HG03108 (cell line): ENCODE results near the gene FAM221A.
A peak's percentile ranks its signal among the peaks of the same experiment; 100 is the strongest.
"Not testable (repeated sequence)": the region's sequence is repeated elsewhere in the genome, so short reads cannot be mapped to it uniquely, and the experiment has no call there.

ENCODE experiments used
- ATAC-seq: cut with Tn5 transposase; IDR thresholded peaks from one replicate; pipeline ENCODE4 v1.9.1; 2021; ENCODE audit warnings: moderate library complexity; ENCODE audit not compliant: unreplicated experiment

The FAM221A gene, protein sequence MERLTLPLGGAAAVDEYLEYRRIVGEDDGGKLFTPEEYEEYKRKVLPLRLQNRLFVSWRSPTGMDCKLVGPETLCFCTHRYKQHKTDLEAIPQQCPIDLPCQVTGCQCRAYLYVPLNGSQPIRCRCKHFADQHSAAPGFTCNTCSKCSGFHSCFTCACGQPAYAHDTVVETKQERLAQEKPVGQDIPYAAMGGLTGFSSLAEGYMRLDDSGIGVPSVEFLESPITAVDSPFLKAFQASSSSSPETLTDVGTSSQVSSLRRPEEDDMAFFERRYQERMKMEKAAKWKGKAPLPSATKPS

DNA sequence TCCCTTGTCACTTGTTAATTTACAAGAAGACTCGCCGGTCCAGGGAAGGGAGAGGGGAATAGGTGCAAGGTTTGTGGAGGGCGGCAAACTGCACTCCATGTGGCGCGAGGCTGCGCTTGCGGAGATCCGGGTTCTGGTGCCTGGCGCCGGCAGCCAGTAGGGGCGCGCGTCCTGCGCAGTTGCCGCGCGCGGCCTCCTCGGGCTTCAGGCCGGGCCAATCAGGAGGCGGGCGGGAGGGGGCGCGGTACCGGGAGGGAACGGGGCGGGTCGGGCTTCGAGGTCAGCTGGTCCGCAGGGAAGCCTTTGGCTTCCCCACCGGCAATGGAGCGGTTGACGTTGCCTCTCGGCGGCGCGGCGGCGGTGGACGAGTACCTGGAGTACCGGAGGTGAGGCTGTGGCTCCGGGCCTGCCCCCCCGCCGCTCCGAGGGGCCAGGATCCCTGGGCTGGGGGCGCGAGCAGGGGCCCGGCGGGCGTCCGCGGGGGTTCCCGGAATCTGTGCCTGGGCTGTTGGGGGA is at the start of gene FAM221A:
Gene FAM221A, plus strand, starts transcription at position 302 of the 516 bp plus-strand sequence. Its CDS starts 20 bp downstream, at position 322.
- ATAC-seq, result peak; percentile 97

DNA sequence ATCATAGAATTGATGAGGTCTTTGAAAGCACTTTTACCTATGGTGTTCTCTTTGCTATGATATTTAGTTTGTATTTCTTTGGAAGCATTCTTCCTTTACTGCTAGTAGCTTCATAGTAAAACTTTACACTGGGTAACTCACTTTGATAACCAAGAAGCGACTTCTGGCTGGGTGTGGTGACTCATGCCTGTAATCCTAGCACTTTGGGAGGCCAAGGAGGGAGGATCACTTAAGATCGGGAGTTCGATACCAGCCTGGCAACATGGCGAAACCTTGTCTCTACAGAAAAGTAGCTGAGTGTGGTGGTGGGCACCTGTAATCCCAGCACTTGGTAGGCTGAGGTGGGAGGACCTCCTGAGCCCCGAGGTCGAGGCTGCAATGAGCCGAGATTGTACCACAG is 46.6 kb upstream of the FAM221A start:
- no peak for ATAC-seq

DNA sequence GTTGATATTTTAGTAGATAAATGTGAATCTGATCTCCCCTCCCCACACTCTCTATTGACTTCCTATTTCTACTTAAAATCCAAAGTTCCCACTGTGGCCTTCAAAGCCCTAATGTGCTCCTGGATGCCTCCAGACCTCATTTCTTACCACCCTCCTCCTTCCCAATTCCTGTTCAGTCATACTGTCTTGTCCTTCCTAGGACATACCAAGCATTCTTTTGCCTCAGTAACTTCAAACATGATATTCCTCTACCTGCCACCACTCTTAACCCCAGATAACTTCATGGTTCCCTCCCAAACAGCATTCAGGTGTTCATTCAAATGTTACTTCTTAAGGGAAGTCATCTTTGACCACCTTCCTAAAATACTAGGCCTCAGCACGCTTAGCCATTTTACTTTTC is 34.2 kb upstream of the FAM221A start:
- no peak for ATAC-seq

DNA sequence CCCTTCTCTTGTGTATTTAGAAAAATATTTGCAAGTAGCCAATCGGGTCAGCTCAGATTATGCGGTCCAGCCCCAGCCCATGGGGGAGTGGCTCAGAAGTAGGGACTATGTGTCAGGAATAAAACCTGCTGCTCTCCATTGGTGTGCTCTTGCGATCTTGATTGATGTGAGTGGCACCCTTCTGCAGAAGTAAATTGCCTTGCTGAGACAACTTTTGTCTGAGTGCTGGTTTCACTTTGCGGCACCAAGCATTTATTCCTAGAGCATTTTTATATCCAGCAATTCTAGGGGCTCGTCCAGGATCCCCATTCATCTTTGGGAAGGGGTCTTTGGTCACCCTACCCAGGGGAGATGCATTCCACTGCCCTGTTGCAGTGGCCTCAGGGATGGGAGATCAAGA is 26.1 kb upstream of the FAM221A start:
- ATAC-seq, result no peak

DNA sequence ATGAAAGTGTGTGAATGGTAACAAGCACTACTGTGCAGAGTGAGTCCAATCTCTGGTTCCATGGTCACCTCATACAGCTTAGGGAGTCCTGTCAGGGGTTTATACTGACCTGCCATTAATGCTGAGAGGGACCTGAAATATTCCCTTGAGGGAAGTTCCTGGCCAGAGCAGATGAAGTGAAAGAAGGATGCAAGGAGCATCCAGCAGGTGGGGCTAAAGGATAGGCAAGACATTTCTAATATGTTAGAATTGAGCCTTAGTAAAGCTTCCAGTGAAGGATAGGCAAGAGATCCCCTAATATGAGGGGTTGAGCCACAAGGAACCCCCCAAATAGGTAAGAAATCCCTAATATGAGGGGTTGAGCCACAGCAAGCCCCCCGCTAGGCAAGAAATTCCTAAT is 25.5 kb upstream of the FAM221A start:
- no peak for ATAC-seq

DNA sequence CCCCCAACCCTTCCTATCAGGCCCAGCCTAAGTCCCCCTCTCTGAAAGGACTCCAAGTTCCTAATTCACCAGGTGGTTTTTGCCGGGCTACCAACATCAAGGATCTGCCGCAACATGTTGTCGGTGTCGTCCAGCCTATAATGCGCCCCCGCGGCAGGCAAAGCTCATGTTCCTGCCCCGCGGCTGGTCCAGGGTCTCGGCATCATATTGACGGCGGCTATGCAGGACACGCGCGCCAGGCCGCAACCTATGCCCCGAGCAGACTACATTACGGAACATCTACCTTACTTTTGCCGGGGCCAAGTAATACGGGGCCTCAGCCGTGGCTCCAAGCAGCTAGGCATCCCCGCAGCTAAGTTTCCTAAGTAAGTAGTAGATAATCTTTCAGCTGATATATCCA is 24.6 kb upstream of the FAM221A start:
- ATAC-seq, result no peak

DNA sequence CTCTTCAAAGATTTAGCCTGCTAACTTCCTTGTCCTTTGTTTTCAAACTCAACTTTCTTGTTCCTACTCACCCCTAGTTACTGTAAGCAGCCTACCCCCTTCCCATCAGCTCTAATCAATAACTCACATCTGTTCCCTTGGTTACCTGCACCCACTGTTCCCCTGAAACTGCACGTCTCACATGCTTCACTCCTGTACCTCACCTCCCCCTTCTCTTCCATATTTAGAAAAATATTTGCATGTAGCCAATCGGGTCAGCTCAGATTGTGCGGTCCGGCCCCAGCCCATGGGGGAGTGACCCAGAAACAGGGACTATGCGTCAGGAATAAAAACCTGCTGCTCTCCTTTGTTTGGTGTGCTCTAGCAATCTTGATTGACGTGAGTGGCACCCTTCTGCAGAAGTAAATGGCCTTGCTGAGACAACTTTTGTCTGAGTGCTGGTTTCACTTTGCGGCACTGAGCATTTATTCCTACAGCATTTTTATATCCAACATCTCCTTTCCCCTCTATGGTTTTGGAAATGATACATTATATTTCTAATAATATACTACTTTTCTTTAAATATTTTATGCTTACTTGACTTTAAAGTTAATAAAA is 21.1 kb upstream of the FAM221A start:
- no peak for ATAC-seq

DNA sequence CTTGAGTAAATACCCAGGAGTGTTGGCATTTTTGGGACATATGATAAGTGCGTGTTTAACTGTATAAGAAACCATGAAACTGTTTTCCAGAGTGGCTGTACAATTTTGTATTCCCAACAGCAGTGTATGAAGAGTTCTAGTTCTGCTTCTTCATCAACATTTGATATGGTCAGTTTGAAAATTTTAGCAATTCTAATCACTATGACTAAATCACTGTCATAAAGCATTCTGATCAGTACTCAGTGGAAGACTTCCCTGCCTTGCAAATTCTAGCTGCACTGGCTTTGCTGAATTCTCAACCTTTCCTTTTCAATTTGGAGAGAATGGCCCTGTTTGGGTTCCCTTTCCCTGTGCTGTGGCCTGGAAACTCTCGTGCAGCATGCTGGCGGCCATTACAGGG is 18.6 kb upstream of the FAM221A start:
- no peak for ATAC-seq

DNA sequence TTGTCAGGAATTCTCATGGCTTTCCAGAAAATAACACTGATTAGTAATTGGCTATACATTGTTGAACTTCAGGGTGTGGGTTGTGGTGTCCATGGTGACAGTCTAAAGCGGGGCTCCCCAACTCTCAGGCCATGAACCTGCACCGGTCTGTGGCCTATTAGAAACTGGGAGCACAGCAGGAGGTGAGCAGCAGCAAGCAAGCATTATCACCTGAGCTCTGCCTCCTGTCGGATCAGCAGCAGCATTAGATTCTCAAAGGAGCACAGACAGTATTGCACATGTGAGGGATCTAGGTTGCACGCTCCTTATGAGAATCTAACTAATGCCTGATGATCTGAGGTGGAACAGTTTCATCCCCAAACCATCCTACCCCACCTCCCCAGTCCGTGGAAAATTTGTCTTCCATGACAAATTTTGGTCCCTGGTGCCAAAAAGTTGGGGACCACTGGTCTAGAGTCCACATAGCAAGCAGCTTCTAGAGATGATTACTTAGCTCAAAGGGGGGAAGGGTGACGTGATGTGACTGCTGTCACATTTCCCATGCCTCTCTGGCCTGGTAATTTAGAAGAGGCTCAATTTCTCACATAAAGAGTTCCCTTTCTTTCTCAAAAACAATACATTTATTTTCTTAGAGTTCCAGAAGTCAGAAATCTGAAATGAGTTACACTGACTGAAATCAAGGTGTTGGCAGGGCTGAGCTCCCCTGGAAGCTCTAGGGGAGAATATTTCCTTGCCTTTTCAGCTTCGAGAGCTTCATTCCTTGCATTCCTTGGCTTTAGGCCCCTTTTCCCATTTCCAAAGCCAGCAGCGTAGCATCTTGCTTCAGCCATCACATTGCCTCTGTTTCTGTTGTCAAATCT is 17.6 kb upstream of the FAM221A start:
- ATAC-seq, result no peak

DNA sequence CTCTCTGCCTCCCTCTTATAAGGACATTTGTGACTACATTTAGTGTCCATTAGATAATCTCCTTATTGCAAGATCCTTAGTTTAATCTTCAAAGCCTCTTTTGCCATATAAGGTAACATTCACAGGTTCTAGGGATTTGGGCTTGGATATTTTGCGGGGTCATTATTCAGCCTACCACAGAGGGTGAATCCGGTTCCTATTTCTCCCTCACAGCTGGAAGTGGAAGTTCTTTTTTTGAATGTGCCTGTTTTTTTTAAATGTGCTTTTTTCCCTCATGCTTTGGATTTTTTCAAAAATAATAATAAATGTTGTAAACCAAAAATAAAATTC is 17.1 kb upstream of the FAM221A start:
- no peak for ATAC-seq

DNA sequence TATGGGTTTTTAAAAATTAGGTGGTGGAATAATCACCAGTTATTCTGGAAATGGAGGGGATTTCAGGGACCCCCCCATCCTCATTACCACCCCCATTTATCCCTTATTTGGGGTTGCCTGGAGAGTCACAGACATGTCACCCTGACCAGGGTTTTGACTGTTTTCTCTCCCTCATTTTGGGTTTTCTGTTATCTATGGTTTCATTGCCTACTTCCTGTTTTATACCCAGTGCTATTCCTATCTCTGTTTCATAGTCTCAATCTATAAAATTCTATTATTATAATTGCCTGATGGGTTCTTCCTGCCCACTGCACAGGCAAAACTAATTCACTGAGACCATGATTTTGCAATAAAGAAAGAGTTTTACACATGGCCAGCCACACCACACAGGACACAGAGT is 15.9 kb upstream of the FAM221A start:
- no peak for ATAC-seq

DNA sequence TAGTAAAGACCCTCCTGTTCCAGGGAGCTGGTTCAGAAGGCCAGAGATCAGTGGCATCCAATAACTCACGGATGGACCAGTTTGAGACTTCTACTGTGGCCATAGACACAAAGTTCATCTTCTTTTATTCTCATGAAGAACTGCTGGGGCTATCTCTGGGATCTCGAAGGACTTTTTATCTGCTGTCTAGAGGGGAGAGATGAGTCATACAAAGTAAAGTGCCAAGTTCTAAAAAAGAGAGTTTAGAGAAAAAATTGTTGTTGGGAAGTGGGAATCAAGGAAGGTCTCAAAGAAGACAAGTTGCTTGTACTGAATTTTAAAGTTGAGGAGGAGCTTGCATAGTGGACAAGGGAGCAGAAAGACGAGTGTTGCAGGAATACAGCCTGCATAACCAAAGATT is 8.0 kb upstream of the FAM221A start:
- ATAC-seq, result no peak

DNA sequence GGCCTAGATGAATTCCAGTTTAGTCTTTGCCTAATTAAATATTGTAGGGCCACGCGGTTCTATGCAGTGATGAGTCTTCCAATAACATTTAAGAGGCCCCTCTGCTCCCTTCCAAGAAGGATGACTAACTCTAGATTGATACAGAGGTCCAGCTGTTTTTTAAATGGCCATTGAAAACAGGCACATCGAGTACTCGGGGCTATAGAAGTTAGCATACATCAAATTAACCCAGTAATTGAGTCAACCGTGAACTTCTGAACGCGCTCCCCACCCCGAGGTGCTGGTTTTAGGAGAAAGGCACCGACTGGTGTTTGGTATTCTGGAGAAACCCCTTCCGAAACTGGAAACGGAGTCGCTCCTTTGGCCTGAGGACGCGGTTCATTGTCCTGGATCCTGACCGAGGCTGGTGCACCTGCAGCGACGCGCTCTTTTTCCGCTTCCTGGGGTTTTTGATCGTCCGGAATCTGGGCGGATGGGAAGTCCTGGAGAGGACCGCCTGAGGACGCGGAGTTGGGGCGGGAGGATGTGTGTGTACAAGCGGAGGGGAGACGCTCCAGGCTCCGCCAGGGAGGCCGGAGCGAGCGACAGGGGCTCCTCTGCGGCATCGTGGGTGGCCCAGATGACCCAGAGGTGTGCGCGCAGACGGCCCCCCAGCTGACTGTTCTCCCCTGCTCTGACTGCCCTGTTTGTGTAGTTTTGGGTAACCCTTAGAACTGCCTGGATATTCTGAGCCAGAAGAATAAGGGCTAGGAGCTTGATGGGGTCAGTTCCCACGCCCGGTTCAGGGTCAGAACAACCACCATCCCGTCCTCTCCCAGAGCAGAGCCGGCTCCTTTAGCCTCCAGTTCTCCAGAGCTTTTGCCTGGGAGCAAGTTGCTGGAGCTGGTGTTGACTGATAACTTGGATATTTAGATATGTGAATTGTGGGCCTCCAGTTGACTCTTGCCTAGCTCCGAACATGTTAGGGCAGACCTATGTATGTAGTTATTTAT is 711 bp downstream of the FAM221A start:
- no peak for ATAC-seq

DNA sequence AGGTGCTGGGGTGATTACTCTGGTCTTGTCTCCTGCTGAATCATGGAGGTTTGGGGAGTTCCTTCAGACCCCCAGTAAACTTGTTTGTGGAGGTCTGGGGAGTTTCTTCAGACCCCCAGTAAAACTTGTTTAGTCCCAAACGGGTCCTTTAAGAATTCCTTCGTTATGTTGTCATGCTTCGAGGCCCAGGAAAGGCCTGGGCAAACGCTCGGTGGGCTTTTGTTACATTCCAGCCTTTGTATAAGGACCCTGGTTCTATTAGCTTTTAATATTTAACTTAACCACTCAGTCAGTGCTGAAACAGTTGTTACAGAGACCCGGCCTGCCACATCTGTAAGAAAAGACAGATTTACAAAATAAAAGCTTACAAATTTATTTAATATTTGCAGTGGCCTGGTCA is 4.0 kb downstream of the FAM221A start:
- ATAC-seq, result not testable (repeated sequence)

DNA sequence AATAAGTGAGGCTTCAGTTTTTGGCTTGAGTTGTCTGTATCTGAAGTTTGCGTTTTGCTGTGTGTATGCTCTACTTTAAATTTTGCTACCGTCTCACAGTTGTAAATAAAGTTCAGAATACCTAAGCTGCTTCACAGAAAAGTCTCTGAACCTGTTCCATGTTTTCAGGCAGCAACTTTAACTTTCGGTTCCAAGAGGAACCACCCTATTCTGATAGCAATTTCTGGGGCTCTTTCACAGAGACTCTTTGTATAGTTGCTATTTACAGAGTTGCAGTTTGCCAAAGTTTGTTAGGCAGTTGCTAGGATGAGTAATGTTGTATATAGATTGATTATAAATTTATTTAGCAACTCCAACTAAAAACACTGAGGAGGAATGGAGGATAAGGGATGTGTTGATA is 5.7 kb downstream of the FAM221A start:
- no peak for ATAC-seq

DNA sequence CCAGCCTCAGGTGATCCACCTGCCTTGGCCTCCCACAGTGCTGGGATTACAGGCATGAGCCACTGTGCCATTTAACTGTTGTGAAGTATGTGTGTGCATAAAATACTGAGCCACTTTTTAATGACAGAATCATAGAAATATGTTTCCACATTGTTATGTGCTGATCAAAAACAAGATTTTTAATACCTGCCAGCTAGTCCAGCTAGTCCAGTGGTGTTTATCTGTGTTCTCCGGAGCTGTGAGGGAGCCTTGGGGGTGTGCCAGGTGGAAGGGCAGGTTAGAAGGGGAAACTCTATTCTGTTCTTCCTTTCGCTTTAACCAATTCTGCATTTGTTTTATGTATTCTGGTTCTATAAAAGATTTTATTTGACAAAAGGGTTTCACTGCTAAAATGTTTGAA is 7.0 kb downstream of the FAM221A start:
- no peak for ATAC-seq

DNA sequence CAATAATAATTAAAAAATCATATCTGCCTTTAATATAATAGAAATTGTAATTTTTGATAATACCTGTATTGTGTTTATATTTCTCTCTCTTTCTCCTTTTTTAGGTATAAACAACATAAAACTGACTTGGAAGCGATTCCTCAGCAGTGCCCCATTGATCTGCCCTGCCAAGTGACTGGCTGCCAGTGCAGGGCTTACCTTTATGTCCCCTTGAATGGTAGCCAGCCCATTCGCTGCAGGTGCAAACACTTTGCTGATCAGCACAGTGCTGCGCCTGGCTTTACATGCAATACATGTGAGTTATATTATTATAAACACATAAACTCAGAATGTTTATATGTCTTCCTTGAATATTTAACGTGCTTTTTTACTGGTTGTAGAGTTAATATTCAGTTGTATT is 9.2 kb downstream of the FAM221A start:
- ATAC-seq, result no peak

DNA sequence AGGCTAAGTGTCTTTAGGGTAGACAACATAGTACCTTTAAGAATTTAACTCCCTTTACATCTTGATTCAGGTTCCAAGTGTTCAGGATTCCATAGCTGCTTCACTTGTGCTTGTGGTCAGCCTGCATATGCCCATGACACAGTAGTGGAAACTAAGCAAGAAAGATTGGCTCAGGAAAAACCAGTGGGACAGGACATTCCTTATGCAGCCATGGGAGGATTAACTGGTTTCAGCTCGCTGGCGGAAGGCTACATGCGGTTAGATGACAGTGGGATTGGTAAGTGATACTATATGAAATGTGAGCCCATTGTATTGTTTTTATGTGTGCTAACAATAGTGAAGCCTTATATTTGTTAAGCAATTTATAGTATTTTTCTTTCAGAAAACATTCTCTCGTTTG is 11.3 kb downstream of the FAM221A start:
- ATAC-seq, result no peak

DNA sequence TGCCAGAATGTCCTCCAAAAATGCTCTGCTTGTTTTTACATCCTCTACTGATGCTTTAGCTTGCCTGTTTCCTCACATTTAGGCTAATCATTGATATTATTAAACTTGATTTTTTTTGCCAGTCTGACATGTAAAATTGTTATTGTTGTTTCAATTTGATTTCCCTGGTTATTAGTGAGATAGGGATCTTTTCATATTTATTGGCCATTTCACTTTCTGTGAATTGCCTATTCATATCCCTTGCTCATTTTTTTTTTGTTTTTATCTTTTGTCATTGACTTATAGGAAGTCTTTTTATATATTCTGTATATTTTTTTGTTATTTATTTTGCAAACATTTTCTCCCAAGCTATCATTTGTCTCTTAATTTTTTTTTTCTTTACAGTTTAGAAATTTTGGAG is 13.2 kb downstream of the FAM221A start:
- ATAC-seq, result no peak

DNA sequence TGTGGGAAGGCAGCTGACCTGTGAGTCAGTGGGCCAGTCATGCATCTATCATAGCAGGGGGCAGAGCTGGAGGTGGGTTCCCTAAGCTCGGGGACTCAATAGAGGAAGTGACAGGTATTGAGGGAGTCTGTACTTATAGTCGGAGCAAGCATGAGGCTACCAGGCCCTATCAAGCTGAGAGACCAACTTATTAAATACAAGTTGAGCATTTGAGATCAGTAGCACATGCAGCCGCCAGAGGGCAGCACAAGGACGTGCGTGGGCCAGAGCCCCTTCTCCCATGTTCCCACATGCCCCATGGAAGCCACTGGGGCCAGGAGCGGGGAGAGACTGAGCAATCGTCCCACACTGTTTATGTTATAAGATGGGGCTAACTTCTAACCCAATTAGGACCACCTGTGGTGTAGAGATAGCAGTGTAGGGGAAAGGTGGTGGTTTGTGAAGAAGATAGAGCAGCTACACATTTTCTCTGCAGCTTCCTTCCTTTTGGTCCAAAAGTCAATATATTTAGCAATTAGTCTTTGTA is 17.0 kb downstream of the FAM221A start:
- ATAC-seq, result no peak
